ENCODE results near the gene SLC7A7. TPM values are rescaled to one million over a fixed set of nuclear protein-coding genes. Genes with fewer than 3 reads are reported as not detected.

Gene SLC7A7
- total and polyA plus RNA-seq, 2 of the 13 experiments (the other 11 are each of a cell fraction or from before 2014, with no cell fraction given), result 0.13 to 0.63 TPM

GRCh38 chr14:22808388-22809209, 6.6 kb downstream of the SLC7A7 start (continued):
- TF ChIP-seq ZBTB21 (CRISPR knock-in tag; IDR thresholded peaks at IDR 0.05) (no peak), KLF13 (CRISPR knock-in tag; IDR thresholded peaks at IDR 0.05) (no peak), MATR3 (CRISPR knock-in tag; IDR thresholded peaks at IDR 0.05) (no peak), ZNF740 (CRISPR knock-in tag; IDR thresholded peaks at IDR 0.05) (no peak), SOX13 (IDR thresholded peaks at IDR 0.05) (no peak), SOX13 (CRISPR knock-in tag; conservative IDR thresholded peaks at IDR 0.05 in 1 of 2, IDR thresholded peaks at IDR 0.05 in 1 of 2) (peak in 1 of 2 experiments; percentile 30; a peak in 1 of 4 replicates), EEA1 (CRISPR knock-in tag; IDR thresholded peaks at IDR 0.05; ENCODE audit: borderline replicate concordance) (no peak), ZNF282 (IDR thresholded peaks at IDR 0.05; ENCODE audit: partially characterized antibody) (no peak), PLSCR1 (CRISPR knock-in tag; IDR thresholded peaks at IDR 0.05; ENCODE audit: borderline replicate concordance) (no peak), ZXDC (CRISPR knock-in tag; IDR thresholded peaks at IDR 0.05) (no peak), TFE3 (CRISPR knock-in tag; IDR thresholded peaks at IDR 0.05) (no peak), CENPBD1 (CRISPR knock-in tag; IDR thresholded peaks at IDR 0.05; ENCODE audit: borderline replicate concordance, low read depth) (no peak), SOX6 (IDR thresholded peaks at IDR 0.05) (no peak), SOX6 (CRISPR knock-in tag; IDR thresholded peaks at IDR 0.05) (peak; percentile 14; the same call in 1 of the 2 replicates), ARNT2 (CRISPR knock-in tag; IDR thresholded peaks at IDR 0.05; ENCODE audit: low read depth) (no peak), SIN3A (IDR thresholded peaks at IDR 0.05; ENCODE audit: borderline replicate concordance, low read depth, low read length) (no peak), NAIF1 (CRISPR knock-in tag; IDR thresholded peaks at IDR 0.05; ENCODE audit: borderline replicate concordance) (0 out of 2 replicates have a peak, but pooled peaks have one; percentile 39), ATAD3A (CRISPR knock-in tag; IDR thresholded peaks at IDR 0.05) (no peak), SETDB1 (CRISPR knock-in tag; IDR thresholded peaks at IDR 0.05; ENCODE audit: borderline replicate concordance) (no peak), GATAD2A (CRISPR knock-in tag; IDR thresholded peaks at IDR 0.05) (peak; percentile 27; the same call in 1 of the 2 replicates), CERS6 (CRISPR knock-in tag; IDR thresholded peaks at IDR 0.05) (no peak), EP300 (IDR thresholded peaks at IDR 0.05; ENCODE audit: low read depth in 2 of 2, low read length in 2 of 2) (peak in 1 of 2 experiments; percentile 19; a peak in 1 of 4 replicates), EP300 (CRISPR knock-in tag; IDR thresholded peaks at IDR 0.05; ENCODE audit: borderline replicate concordance) (no peak)

All from HepG2 (cell line).